ENCODE measurements around the gene ABCB9.

GRCh38 chr12:123004287-123004686 lies 38.0 kb upstream of the ABCB9 start:
- TF ChIP-seq POLR2A (IDR thresholded peaks at IDR 0.05) (no peak), EP300 (IDR thresholded peaks at IDR 0.05) (no peak)
- TF ChIP-seq, protein P1, sequence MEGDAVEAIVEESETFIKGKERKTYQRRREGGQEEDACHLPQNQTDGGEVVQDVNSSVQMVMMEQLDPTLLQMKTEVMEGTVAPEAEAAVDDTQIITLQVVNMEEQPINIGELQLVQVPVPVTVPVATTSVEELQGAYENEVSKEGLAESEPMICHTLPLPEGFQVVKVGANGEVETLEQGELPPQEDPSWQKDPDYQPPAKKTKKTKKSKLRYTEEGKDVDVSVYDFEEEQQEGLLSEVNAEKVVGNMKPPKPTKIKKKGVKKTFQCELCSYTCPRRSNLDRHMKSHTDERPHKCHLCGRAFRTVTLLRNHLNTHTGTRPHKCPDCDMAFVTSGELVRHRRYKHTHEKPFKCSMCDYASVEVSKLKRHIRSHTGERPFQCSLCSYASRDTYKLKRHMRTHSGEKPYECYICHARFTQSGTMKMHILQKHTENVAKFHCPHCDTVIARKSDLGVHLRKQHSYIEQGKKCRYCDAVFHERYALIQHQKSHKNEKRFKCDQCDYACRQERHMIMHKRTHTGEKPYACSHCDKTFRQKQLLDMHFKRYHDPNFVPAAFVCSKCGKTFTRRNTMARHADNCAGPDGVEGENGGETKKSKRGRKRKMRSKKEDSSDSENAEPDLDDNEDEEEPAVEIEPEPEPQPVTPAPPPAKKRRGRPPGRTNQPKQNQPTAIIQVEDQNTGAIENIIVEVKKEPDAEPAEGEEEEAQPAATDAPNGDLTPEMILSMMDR (IDR thresholded peaks at IDR 0.05) = no peak

Data from upper lobe of left lung (tissue), 4 donors.